Neural crest cell (in vitro differentiated cells): ENCODE measurements around the gene SLC6A11. TPM values are rescaled to one million over a fixed set of nuclear protein-coding genes. Genes with fewer than 3 reads are reported as not detected.

Experiments used
- DNase-seq: peaks from one replicate; pipeline ENCODE4 v3.0.0; 2021; ENCODE audit warnings: low read depth, mixed read lengths, low spot score
- H3K27ac Mint-ChIP-seq: one replicate; pipeline ENCODE4 v1.8.0; 2021; ENCODE audit warnings: mild to moderate bottlenecking, mixed read lengths; ENCODE audit not compliant: unreplicated experiment
- H3K27me3 Mint-ChIP-seq: 2 replicates; pipeline ENCODE4 v1.8.0; 2021; ENCODE audit warnings: low read depth, mild to moderate bottlenecking, mixed read lengths
- H3K36me3 Mint-ChIP-seq: 2 replicates; pipeline ENCODE4 v1.8.0; 2021; ENCODE audit warnings: low read depth, mild to moderate bottlenecking, mixed read lengths
- H3K4me1 Mint-ChIP-seq: 2 replicates; pipeline ENCODE4 v1.8.0; 2021; ENCODE audit warnings: mixed read lengths
- H3K4me3 Mint-ChIP-seq: one replicate; pipeline ENCODE4 v1.8.0; 2021; ENCODE audit warnings: mild to moderate bottlenecking, mixed read lengths
- H3K9me3 Mint-ChIP-seq: 2 replicates; pipeline ENCODE4 v1.8.0; 2021; ENCODE audit warnings: mixed read lengths
- total RNA-seq: library from RNA; stranded (reverse); gene quantifications from 2 replicates; pipeline ENCODE4 v1.2.1, GENCODE V29; 2021
- TF ChIP-seq, protein P1 (sequence below): fragments of 200-600 bp; sonication (generic); conservative IDR thresholded peaks from 2 replicates; pipeline ENCODE4 v1.5.0; 2021; ENCODE audit warnings: antibody characterized with exemption, mild to moderate bottlenecking

The SLC6A11 gene
- total RNA-seq, 1 donor from 2014 or later = 2.1 TPM

DNA sequence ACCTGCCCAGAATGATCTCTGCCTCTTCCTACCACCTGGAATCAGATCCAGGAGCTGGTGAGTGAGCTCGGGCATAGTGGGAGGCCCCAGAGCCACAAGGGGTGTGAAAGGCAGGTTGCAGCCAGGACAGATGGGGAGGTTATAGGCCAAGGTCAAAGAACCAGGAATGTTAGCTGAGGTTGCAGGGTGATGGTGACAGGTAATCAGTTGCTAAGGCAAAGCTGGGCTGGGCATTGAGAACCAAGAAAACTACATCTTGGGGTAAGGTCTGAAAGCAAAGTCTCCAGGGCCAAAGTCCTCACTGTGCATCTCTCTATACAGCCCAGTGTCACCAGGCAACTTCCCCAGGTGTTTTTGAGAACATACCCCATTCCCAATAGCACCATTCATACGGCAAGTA, 38.4 kb upstream of the SLC6A11 start:
- H3K27ac Mint-ChIP-seq = no peak overlapping the region
- H3K36me3 Mint-ChIP-seq = no peaks in the 10 kb centered on the region
- H3K9me3 Mint-ChIP-seq = no peaks in the 10 kb centered on the region
- no peak overlapping the region for H3K4me3 Mint-ChIP-seq
- DNase-seq = no peak
- peaks cover 57% of the 10 kb centered on the region for H3K27me3 Mint-ChIP-seq
- TF ChIP-seq, protein P1, sequence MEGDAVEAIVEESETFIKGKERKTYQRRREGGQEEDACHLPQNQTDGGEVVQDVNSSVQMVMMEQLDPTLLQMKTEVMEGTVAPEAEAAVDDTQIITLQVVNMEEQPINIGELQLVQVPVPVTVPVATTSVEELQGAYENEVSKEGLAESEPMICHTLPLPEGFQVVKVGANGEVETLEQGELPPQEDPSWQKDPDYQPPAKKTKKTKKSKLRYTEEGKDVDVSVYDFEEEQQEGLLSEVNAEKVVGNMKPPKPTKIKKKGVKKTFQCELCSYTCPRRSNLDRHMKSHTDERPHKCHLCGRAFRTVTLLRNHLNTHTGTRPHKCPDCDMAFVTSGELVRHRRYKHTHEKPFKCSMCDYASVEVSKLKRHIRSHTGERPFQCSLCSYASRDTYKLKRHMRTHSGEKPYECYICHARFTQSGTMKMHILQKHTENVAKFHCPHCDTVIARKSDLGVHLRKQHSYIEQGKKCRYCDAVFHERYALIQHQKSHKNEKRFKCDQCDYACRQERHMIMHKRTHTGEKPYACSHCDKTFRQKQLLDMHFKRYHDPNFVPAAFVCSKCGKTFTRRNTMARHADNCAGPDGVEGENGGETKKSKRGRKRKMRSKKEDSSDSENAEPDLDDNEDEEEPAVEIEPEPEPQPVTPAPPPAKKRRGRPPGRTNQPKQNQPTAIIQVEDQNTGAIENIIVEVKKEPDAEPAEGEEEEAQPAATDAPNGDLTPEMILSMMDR = no peak
- H3K4me1 Mint-ChIP-seq = no peaks in the 10 kb centered on the region

DNA sequence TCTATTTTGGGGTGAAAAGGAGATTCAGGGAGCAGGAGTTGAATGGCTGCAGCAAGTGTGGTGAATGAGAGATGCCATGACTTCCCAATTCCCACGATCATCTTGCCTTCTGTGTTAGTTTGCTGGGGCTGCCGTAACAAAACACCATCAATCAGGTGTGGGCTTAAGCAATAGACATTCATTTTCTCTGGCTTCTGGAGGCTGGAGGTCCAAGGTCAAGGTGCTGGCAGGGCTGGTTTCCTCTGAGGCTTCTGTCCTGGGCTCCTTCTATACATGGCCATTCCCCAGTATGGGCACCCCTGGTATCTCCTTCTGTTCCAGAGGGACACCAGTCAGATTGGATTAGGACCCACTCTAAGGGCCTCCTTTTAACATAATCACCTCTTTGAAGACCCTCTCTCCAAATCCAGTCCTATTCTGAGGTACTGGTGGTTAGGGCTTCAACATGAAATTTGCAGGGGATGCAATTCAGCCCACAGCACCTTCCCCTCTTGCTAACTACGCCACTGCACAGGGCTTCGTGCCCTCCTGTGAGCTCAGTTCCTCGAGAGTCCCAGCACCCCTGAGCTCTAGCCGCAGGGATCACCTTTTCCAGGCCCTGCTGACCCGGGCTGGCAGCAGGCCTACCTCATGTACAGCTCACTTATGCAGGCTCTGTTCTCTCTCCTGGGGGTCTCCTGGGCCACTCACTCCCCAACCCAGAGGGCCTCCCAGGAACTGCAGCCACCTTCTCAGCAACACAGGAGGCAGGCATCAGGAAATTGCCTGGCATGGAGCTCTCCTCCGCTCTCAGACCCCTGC, 37.3 kb upstream of the SLC6A11 start:
- H3K36me3 Mint-ChIP-seq = no peaks in the 10 kb centered on the region
- H3K4me3 Mint-ChIP-seq = no peak overlapping the region
- no peaks in the 10 kb centered on the region for H3K4me1 Mint-ChIP-seq
- no peaks in the 10 kb centered on the region for H3K9me3 Mint-ChIP-seq
- no peak for DNase-seq
- H3K27me3 Mint-ChIP-seq = peaks cover 50% of the 10 kb centered on the region
- H3K27ac Mint-ChIP-seq = peak overlapping the region; percentile 84
- TF ChIP-seq, protein P1 = no peak

DNA sequence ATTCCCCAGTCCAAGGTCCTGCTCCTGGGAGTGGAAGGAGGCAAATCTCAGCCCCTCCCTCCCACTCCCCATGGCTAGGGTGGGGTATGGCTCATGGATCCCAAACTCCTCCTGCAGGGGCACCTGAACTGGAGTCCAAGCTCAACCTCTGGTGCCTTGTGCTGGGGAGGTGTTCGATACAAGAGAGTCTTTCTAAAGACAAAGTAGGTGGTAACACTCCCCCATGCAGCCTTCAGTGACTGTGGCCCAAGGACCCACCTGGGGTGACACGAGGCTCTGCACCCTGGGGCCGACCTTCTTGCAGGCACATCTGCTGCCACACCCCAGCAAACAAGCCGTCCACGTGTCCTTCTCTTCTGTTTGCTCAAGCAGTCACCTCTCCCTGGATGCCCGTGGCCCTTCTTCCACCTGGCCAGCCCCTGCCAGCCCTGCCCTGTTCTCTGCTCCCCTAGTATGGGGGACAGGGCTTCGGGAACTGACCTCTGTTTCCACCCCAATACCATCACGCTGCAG, 36.7 kb upstream of the SLC6A11 start:
- Mint-ChIP-seq H3K4me1 (no peaks in the 10 kb centered on the region), H3K4me3 (no peak overlapping the region), H3K27me3 (peaks cover 49% of the 10 kb centered on the region), H3K36me3 (no peaks in the 10 kb centered on the region), H3K27ac (no peak overlapping the region), H3K9me3 (no peaks in the 10 kb centered on the region)
- DNase-seq = no peak
- TF ChIP-seq, protein P1 = no peak

DNA sequence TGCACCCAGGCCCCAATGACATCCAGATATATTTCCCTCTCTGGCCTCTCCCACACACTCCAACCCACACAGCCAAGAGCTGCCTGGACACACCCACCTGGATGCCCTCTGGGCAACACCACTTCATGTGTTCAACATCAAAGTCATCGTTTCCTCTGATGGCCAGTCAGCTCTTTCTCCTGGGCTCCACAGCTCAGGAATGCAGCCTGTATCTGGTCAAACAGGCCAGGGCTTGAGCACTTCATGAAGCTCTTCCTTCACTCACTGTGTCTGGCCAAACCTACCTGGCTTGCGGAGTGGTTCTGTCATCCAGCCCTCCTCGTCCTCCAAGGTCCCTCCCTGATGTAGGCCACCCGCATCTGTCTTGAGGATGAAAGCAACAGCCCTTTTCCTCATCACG, 35.8 kb upstream of the SLC6A11 start:
- peak overlapping the region; percentile 24 for H3K27ac Mint-ChIP-seq
- DNase-seq = no peak
- no peak overlapping the region for H3K4me3 Mint-ChIP-seq
- H3K36me3 Mint-ChIP-seq = no peaks in the 10 kb centered on the region
- peaks cover 47% of the 10 kb centered on the region for H3K27me3 Mint-ChIP-seq
- H3K4me1 Mint-ChIP-seq = no peaks in the 10 kb centered on the region
- TF ChIP-seq, protein P1 = no peak
- H3K9me3 Mint-ChIP-seq = no peaks in the 10 kb centered on the region

DNA sequence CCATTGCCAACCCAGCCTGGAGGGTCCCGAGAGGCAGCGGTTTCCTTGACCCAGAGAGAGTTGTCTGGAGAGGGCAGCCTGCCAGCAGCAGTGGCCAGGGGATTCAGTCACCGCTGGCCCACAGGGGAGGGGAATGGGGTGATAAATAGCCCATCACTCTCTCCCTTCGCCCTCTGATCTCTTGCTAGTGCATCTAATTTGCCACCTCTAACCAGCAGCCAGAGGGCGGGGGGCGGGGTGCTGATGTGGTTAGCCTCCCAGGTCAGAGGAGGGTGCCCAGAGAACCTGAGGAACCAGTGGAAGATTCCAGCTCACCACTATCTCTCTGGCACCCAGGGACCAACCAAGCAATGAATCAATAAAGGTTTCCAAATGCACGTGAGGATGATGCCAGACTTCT, 35.1 kb upstream of the SLC6A11 start:
- Mint-ChIP-seq H3K36me3 (no peaks in the 10 kb centered on the region), H3K4me3 (no peak overlapping the region), H3K4me1 (no peaks in the 10 kb centered on the region), H3K9me3 (no peaks in the 10 kb centered on the region), H3K27ac (no peak overlapping the region), H3K27me3 (peaks cover 42% of the 10 kb centered on the region)
- DNase-seq = no peak
- TF ChIP-seq, protein P1 = no peak
